Kidney (tissue), 14 donors: Measurements from ENCODE around the gene VTI1B. TPM values are rescaled to one million over a fixed set of nuclear protein-coding genes. Genes with fewer than 3 reads are reported as not detected.
"Not testable (repeated sequence)": the region's sequence is repeated elsewhere in the genome, so short reads cannot be mapped to it uniquely, and the experiment has no call there.

Source experiments
- DNase-seq, 5 donors: peaks; one replicate each; pipeline ENCODE4 v3.0.0-alpha.2; 2013 to 2020
- FAIRE-seq: peaks from 2 replicates; lab custom pipeline; 2012; peaks lifted over from hg19 to GRCh38; lab: Jason Lieb, UNC
- H3K27ac ChIP-seq, 2 donors: one replicate each; pipeline ENCODE4 v1.7.0; 2013; ENCODE audit warnings: low read depth in 2 of 2, low read length in 2 of 2, inconsistent platforms in 1 of 2
- H3K27me3 ChIP-seq: one replicate; pipeline ENCODE4 v1.7.1; 2013; ENCODE audit warnings: low read length, inconsistent platforms; ENCODE audit not compliant: control insufficient read depth, insufficient read depth
- H3K36me3 ChIP-seq, 3 donors: one replicate each; pipeline versions ENCODE4 v1.7.0 to v1.7.1; 2013; ENCODE audit warnings: low read length in 3 of 3, control low read depth in 1 of 3, inconsistent platforms in 1 of 3; ENCODE audit not compliant: insufficient read depth in 3 of 3, control insufficient read depth in 2 of 3
- H3K4me1 ChIP-seq, 3 donors: one replicate each; pipeline versions ENCODE4 v1.7.0 to v1.7.1; 2013; ENCODE audit warnings: low read length in 3 of 3, inconsistent platforms in 1 of 3, low read depth in 1 of 3; ENCODE audit not compliant: control insufficient read depth in 2 of 3, insufficient read depth in 2 of 3
- H3K4me3 ChIP-seq, 3 donors: one replicate each; pipeline versions ENCODE4 v1.7.0 to v1.8.1; 2013; ENCODE audit warnings: low read length in 3 of 3, control low read depth in 1 of 3, inconsistent platforms in 1 of 3
- H3K9ac ChIP-seq, 3 donors: one replicate each; pipeline versions ENCODE4 v1.7.0 to v1.7.1; 2013; ENCODE audit warnings: low read length in 3 of 3, control low read depth in 1 of 3, inconsistent platforms in 1 of 3
- H3K9me3 ChIP-seq, 3 donors: one replicate each; pipeline versions ENCODE4 v1.7.0 to v1.7.1; 2013; ENCODE audit warnings: low read length in 3 of 3, control low read depth in 1 of 3, inconsistent platforms in 1 of 3; ENCODE audit not compliant: control insufficient read depth in 2 of 3, insufficient read depth in 1 of 3
- intact Hi-C: fragments of 100-400 bp; cut with DNase I; formaldehyde crosslinking; loops from one replicate; pipeline ENCODE4 v1.11.1; 2022
- polyA plus RNA-seq: library from polyadenylated mRNA; stranded (reverse); fragments of 350-450 nt; fragmentation: Illumina TruSeq; extraction: RNeasy Lipid Tissue Mini Kit (QIAGEN cat#74804); gene quantifications from one replicate; pipeline ENCODE4 v1.2.3, GENCODE V29; 2014; ENCODE audit warnings: low read depth, low replicate concordance; ENCODE audit not compliant: insufficient read depth
- total RNA-seq: library from RNA; stranded (reverse); fragmentation: NEBNext Ultra II Directional; extraction: Animal tissue kit (Norgen Biotek cat#: 25700); gene quantifications from one replicate; pipeline ENCODE4 v1.2.1, GENCODE V29; 2021
- TF ChIP-seq, protein P1 (sequence below): IDR thresholded peaks from 3 replicates; pipeline ENCODE4 v1.5.1; 2012; ENCODE audit warnings: mild to moderate bottlenecking, moderate library complexity, borderline replicate concordance; ENCODE audit not compliant: insufficient read depth; ENCODE audit errors: extremely low read depth
- donor health status: control.
- donor health status: control.
- donor health status: control.
- donor health status: control.
- donor health status: control.
- donor health status: DM: yes; HTN: yes; CAD: no.
- donor health status: Normal renal cell carcinoma (clear cell type).

The VTI1B gene
- total and polyA plus RNA-seq, 2 donors from 2014 or later = 110 to 211 TPM

DNA sequence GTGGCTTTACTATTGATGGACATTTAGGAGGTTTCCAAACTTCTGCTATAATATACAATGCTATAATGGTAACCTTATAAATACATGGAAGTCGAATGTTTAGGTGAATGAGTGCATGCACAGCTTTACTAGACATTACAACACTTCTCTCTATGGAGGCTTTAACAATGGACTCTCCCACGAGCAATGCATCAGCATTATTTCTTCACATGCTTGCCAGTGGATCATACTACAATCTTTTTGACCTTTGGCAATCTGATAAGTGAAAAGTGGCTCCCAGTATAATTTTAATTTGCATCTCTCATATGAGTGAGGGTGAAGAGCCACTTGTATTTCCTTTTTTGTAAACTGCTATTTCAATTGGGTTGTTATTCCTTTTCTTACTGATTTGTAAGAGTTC lies 45.4 kb upstream of the VTI1B start:
- TF ChIP-seq, protein P1, sequence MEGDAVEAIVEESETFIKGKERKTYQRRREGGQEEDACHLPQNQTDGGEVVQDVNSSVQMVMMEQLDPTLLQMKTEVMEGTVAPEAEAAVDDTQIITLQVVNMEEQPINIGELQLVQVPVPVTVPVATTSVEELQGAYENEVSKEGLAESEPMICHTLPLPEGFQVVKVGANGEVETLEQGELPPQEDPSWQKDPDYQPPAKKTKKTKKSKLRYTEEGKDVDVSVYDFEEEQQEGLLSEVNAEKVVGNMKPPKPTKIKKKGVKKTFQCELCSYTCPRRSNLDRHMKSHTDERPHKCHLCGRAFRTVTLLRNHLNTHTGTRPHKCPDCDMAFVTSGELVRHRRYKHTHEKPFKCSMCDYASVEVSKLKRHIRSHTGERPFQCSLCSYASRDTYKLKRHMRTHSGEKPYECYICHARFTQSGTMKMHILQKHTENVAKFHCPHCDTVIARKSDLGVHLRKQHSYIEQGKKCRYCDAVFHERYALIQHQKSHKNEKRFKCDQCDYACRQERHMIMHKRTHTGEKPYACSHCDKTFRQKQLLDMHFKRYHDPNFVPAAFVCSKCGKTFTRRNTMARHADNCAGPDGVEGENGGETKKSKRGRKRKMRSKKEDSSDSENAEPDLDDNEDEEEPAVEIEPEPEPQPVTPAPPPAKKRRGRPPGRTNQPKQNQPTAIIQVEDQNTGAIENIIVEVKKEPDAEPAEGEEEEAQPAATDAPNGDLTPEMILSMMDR = no peak
- no peak overlapping the region for H3K27ac ChIP-seq
- no peak for DNase-seq
- FAIRE-seq = no peak
- peaks cover 0 to 3% (median 0%) of the 10 kb centered on the region in 3 donors for H3K36me3 ChIP-seq
- H3K4me3 ChIP-seq = no peak overlapping the region
- H3K4me1 ChIP-seq = no peaks in the 10 kb centered on the region
- no peaks in the 10 kb centered on the region for H3K9me3 ChIP-seq
- intact Hi-C loops = no loop called here
- no peaks in the 10 kb centered on the region for H3K27me3 ChIP-seq
- H3K9ac ChIP-seq = no peak overlapping the region

DNA sequence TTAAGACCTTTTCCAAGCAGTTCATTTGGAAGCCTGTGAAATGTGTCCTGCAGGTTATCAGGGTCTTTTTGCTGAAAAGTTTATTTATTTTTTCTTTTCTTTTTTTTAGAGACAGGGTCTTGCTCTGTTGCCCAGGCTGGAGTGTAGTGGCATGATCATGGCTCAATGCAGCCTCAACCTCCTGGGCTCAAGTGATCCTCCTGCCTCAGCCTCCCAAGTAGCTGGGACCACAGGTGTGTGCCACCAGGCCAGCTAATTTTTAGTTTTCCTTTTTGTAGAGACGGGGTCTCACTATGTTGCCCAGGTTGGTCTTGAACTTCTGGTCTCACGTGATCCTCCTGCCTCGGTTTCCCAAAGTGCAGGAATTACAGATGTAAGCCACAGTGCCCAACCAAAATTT lies 45.0 kb upstream of the VTI1B start:
- H3K4me1 ChIP-seq, H3K36me3 ChIP-seq, DNase-seq, H3K9ac ChIP-seq, intact Hi-C loops, H3K27ac ChIP-seq, H3K4me3 ChIP-seq, H3K9me3 ChIP-seq, H3K27me3 ChIP-seq, FAIRE-seq: not testable (repeated sequence)

DNA sequence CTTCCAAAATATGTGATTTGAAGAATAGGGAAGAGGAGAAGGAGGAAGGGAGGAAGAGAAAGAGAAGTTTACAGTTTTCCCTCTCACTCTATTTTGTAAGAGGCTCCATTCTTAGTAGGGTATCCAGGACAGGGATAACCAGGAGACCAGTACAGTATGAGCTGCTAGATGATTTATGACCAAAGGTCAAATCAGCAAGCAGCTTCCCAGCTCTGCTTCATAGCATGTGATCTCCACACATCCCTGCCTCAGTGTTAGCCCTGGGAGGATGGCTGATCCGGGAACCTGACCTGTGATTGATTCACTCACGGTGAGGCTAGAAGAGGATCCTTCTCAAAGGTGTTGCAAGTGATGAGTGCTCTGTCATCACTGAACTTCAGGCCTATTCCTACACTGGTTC lies 43.8 kb upstream of the VTI1B start:
- intact Hi-C loops = no loop called here

DNA sequence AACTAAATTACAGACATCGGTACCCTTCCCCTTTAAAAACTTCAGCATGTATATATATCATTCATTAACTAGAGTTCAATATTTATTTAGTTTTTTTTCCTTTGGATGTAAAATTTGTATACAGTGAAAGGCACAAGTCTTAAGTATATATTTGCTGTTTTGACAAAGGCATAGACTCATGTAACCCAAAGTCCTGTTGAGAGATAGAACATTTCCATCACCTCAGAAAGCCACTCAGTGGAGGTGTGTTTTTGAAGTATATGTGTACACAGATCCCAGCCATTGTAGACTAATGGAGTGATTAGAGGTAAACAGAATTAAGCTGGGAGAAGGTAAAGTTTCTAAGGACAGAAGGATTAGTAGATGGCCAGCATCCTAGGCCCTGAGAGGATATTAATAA lies 42.6 kb upstream of the VTI1B start:
- no peak overlapping the region for H3K4me3 ChIP-seq
- no peaks in the 10 kb centered on the region for H3K4me1 ChIP-seq
- H3K27me3 ChIP-seq = no peaks in the 10 kb centered on the region
- DNase-seq (no peak), FAIRE-seq (no peak)
- no peak overlapping the region for H3K27ac ChIP-seq
- TF ChIP-seq, protein P1 = no peak
- no peaks in the 10 kb centered on the region for H3K9me3 ChIP-seq
- no peaks in the 10 kb centered on the region for H3K36me3 ChIP-seq
- no peak overlapping the region for H3K9ac ChIP-seq
- intact Hi-C loops = no loop called here

More for the DNA sequence above, 43.8 kb upstream of the VTI1B start:
- Histone ChIP-seq H3K4me3 (no peak overlapping the region), H3K27ac (no peak overlapping the region), H3K9me3 (no peaks in the 10 kb centered on the region), H3K4me1 (no peaks in the 10 kb centered on the region), H3K9ac (no peak overlapping the region), H3K27me3 (no peaks in the 10 kb centered on the region), H3K36me3 (no peaks in the 10 kb centered on the region)
- TF ChIP-seq, protein P1 = no peak
- FAIRE-seq (no peak), DNase-seq (peak in 2 of 5 donors; percentile 22 to 29)
